Activated gamma-delta T cell (primary cell): Measurements from ENCODE around the gene LILRB4.
"Not testable (repeated sequence)": the region's sequence is repeated elsewhere in the genome, so short reads cannot be mapped to it uniquely, and the experiment has no call there.

Experiments used
- DNase-seq: peaks from one replicate; lab custom pipeline; 2025; lab: John Stamatoyannopoulos, UW

LILRB4 gene

DNA sequence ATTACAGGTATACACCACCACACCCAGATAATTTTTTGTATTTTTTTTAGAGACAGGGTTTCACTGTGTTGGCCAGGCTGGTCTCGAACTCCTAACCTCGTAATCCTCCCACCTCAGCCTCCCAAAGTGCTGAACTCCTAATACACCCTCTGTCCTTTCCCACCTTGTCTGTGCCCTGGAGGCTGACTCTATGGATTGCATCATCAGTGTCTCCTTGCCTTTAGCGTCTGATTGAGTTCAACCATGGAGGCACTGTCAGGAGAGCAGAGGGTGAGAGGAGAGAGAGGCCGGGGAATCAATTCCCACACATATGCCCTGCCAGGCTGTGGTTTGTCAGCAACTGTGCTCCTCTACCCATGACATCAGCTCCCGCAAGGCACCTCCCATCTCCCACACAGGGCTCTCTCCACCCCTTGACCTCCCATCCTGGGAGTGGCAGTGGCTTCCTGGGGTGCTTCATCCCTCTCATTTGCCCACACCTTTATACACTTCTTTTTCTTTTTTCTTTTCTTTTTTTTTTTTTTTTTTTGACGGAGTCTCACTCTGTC, 12.6 kb upstream of the LILRB4 start:
- DNase-seq: no peak

- no peak for DNase-seq
Measured at GRCh38 chr19:54653181-54653809, 9.5 kb upstream of the LILRB4 start.

GRCh38 chr19:54654447-54655321, 8.1 kb upstream of the LILRB4 start:
- DNase-seq: no peak

GRCh38 chr19:54659300-54659699, 3.5 kb upstream of the LILRB4 start:
- no peak for DNase-seq

DNA sequence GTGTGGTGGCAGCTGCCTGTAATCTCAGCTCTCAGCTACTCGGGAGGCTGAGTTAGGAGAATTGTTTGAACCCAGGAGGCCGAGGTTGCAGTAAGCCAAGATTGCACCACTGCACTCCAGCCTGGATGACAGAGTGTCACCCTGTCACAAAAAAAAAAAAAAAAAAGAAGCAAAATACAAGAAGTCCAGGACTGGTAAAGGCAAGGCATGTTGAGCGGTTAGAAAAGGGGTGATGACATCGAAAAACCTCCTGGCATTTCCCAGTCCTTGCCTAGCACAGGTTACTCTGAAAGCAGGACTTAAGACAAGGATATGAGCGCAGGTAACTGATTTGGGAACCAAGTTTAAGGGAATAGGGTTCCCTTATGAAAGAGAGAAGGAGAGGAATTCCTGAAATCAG, 2.5 kb upstream of the LILRB4 start:
- no peak for DNase-seq

- no peak for DNase-seq
Measured at GRCh38 chr19:54660964-54661363, 1.8 kb upstream of the LILRB4 start.

DNA sequence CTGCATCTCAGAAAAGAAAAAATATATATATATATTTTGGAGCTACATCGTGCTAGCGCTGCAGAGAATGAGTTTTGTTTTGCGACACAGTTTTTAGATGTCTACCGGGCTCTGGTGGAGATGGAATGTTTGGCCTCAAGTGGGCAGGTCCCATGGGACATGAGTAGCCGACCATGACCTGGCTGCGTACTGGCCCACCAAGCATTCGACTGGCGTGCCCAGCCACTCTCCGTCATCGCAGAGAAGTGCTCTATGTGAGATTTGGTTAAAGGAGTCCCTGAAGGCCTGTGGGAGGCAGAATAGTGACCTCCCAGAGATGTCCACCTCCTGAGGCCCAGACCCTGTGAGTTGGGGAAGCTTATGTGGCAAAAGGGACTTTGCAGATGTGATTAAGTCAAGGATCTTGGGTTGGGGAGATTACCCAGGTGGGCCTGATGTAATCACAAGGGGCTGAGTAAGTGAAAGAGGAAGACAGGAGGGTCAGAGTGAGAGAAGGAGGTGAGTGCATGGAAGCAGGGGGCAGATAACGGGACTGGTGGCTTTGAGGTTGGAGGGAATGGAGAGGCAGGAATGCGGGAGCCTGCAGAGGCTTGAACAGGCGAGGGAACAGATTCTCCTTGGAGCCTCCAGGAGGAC, 821 bp upstream of the LILRB4 start:
- no peak for DNase-seq

DNA sequence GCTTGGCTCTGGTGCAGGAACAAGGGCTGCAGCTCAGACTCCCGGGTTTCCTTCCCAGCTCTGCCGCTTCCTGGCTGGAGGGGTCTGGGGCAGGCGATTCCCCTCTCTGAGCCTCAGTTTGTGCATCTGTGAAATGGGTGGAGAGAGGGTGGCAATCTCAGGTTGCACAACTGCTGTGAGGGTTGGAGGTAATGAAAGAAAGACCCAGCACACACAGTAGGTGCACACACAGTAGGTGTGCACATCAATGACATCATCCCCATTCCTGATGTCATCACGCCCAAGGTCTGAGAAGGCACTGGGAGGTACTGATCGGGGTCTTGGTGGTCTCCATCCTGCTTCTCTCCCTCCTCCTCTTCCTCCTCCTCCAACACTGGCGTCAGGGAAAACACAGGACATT, 2.7 kb downstream of the LILRB4 start:
- no peak for DNase-seq

DNA sequence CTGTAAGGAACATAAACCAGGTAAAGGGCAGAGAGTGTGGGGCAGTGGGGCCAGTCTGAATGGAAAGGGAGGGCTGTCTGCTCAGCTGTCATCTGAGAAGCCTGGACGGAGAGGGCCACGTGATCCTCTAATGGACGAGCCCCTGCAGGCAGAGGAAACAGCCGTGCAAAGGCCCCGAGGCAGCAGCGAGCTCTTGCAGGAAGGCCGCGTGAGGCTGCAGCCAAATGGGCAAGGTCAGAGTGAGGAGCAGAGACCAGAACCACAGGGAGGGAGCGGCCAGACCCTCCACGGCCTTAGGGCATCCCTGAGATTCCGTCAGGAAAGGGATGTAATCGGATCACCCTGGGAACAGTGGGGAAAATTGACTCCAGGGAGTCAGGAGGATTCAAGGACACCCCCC, 4.4 kb downstream of the LILRB4 start:
- no peak for DNase-seq

DNA sequence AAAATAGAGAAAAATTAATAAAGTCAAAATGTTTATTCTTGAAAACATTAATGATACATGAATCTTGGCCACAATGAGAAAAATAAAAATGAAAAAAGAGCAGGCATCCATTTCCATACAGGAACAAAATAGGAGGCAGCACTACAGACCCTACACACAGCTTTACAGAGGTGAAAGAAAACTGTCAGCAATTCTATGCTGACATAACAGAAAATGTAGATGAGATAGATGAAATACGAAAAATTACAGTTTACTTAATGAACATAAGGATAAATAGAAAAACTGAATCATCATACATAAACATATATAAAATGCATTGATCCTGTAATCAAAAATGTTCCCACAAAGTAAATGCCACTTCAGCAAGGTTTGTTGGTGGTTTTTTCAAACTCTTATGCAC, 5.6 kb downstream of the LILRB4 start:
- no peak for DNase-seq

DNA sequence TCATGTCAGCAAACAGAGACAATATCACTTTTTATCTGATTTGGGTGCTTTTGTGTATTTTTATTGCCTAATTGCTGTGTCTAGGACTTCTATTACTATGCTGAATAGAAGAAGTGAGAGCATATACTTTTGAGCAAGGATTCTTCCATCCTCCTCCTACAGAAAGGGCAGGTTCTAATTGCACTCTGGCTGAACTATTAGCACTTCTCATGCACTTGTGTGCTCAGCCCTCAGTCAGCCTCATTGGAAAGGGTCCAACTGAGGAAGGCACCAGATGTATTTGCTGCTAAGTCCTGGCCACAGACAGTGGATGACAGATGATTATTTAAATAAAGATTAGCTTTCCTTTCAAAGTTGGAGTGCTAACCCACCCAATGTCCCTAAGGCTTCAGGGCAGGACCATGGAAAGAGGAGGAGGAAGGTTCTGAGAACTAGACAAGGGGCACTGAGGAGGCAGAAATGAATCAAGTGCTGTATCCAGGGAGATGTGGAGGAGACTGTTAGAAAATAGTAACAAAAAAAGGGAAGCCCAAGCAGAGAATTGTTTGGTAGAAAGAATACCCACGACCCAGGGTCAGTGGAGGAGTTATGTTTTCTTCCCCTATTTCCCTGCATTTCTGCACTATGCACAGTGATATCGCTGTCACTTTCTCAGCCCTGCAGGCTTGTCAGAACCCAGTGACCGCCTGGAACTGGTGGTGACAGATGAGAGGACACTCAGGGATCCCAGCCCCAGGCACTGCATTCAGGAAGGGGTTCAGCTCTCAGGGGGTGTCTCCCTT, 8.0 kb downstream of the LILRB4 start:
- DNase-seq: no peak

- DNase-seq: no peak
Measured at GRCh38 chr19:54673222-54673621, 10.4 kb downstream of the LILRB4 start.

GRCh38 chr19:54674021-54674617, 11.3 kb downstream of the LILRB4 start:
- DNase-seq: no peak

DNA sequence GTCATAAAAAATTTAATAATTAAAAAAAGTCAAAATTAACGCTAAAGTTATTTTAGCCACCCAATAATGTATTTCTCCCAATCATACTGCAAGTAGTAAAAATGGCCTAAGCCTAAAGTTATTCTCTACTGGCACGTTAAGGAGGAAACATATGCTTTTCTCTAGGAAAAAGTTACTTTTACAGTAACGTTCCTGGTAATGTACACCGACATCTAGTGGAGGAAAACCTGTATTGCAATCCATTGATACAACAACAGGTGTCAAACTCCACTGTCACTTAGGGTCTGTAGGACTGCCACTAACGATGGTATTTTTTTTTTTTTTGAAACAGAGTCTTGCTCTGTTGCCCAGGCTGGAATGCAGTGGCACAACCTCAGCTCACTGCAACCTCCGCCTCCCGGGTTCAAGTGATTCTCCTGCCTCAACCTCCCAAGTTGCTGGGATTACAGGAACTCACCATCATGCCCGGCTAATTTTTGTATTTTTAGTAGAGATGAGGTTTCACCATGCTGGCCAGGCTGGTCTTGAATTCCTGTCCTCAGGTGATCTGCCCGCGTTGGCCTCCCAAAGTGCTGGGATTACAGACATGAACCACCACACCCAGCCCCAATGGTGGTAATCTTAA, 13.5 kb downstream of the LILRB4 start:
- not testable (repeated sequence) for DNase-seq

DNA sequence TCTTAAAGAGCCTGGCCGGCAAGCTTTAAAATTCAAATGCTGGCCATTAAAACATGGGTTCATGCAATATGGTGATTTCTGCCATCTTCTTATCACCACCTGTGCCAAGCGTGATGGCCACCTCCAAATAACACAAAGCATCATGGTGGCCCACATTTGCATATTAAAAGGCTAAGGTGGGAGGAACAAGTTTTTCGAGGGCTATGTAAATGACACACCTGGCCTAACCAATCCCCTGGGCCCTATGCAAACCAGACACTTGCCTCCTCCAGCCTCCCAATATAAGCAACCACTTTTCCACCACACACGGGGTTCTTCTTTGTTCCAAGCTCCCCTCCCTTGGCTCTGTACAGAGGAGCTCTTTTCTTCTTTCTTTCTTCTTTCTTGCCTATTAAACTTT, 14.4 kb downstream of the LILRB4 start:
- DNase-seq: no peak

- not testable (repeated sequence) for DNase-seq
Measured at GRCh38 chr19:54681596-54681995, 18.8 kb downstream of the LILRB4 start.

DNA sequence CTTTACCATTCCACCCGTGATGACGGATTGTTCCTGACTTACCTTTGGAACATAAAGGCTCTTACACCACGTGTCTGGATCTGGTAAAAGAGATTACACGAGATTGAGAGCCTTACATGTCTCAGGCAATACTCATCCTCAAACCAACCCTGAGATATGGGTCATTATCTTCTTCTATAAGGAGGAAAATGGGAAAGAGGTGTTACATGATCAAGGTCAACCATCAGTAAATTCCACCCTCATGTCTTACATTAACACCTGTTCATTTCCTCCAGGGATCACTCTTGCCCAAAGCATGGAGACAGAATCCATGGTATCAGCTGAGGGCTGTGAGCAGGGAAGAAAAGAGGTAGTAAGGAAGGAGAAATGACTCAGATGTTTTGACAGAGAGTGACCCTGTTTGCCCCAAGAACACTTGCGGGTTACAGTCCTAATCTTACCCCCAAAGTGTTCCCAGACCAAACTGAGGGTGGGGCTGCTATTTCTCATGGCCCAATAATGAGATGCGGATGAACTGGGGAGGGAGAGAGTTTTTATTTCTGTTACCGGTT, 19.6 kb downstream of the LILRB4 start:
- no peak for DNase-seq

DNA sequence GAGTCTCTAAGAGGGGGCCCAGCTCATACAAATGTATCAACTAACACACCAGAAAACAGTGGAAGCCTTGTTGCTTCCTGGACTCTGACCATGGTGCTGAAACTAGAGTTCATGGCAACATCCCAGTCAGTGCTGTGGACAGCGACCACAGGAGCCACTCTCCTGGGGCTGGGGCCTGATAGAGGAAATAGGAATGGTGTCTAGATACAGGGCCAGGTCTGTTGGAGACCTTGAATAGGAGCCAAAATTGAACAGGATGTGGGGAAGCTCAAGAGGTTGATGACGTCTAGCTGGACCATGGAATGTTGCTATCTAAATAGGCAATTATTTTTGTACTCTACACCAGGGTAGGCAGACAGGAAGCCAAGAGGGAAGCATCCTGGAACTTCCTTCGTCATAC, 21.7 kb downstream of the LILRB4 start:
- no peak for DNase-seq

DNA sequence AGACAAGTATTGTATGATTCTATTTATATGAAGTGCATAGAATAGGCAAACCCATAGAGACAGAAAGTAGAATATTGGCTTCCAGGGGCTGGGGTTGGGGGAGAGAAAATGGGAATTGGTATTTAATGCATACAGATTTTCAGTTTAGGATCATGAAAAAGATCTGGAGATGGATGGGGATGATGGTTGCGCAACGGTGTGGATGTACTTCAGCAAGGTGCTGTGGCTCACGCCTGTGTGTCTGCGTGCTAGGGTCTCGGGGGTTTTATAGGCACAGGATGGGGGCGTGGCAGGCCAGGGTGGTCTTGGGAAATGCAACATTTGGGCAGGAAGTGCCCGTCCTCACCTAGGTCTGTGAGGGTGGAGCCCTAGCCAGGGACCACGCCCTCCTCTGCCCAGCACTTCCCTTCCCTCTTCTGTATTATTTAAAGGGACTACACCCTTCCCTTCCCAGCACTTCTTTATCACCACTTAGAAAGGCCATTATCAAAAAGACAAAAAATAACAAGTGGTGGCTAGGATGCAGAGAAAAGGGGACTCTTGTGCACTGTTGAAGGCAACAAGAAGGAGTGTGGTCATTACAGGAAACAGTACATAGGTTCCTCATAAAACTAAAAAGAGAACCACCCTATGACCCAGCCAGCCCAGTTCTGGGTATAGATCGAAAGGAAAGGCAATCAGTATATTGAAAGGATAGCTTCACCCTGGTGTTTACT, 29.0 kb downstream of the LILRB4 start:
- DNase-seq: no peak

DNA sequence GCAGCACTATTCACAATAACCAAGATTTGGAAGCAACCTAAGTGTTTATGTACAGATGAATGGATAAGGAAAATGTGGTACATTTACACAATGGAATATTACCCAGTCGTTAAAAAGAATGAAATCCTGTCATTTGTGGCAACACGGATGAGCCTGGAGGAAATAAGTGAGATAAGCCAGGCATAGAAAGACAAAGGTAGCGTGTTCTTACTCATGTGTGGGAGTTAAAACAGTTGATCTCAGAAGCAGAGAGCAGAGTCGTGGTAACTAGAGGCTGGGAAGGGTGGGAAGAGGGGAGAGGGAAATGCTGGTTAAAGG, 29.5 kb downstream of the LILRB4 start:
- no peak for DNase-seq
